Nephron progenitor cell (in vitro differentiated cells): ENCODE results near the gene MAGIX.
A peak's percentile ranks its signal among the peaks of the same experiment; 100 is the strongest.
"Not testable (repeated sequence)": the region's sequence is repeated elsewhere in the genome, so short reads cannot be mapped to it uniquely, and the experiment has no call there.

Experiments
- DNase-seq: peaks from one replicate; pipeline ENCODE4 v3.0.0; 2021
- H3K27ac Mint-ChIP-seq: 2 replicates; pipeline ENCODE4 v1.8.0; 2021; ENCODE audit warnings: mild to moderate bottlenecking, moderate library complexity, mixed read lengths
- H3K27me3 Mint-ChIP-seq: 2 replicates; pipeline ENCODE4 v1.8.0; 2021; ENCODE audit warnings: mild to moderate bottlenecking, low read depth, mixed read lengths; ENCODE audit not compliant: poor library complexity
- H3K36me3 Mint-ChIP-seq: 2 replicates; pipeline ENCODE4 v1.8.0; 2021; ENCODE audit warnings: low read depth, mixed read lengths
- H3K4me1 Mint-ChIP-seq: 2 replicates; pipeline ENCODE4 v1.8.0; 2021; ENCODE audit warnings: mixed read lengths
- H3K4me3 Mint-ChIP-seq: 2 replicates; pipeline ENCODE4 v1.8.0; 2021; ENCODE audit warnings: mild to moderate bottlenecking, moderate library complexity, mixed read lengths
- H3K9me3 Mint-ChIP-seq: 2 replicates; pipeline ENCODE4 v1.8.0; 2021; ENCODE audit warnings: mild to moderate bottlenecking, moderate library complexity, mixed read lengths
- TF ChIP-seq, protein P1 (sequence below): fragments of 200-600 bp; sonication (generic); IDR thresholded peaks from 2 replicates; pipeline ENCODE4 v1.5.0; 2021; ENCODE audit warnings: antibody characterized with exemption

MAGIX gene

DNA sequence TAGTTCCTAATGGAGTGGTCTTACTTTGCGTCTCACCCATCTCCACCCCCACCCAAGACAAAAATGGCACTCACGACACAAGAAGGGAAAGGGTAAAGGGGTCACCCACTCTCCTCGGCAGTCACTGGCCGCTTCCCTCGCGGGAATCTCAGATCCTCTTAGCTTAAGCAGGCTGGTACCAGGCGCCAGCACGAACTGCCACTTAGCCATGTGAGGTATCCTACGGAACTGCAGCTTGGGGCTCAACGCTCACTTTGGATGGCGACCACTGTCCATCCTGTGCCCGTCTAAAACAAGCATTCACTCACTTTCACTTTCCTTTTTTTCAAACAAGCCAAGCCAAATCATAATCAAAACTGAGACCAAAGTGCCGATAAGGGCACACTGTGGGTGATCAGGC is 14.6 kb upstream of the MAGIX start:
- Mint-ChIP-seq H3K4me3 (no peak overlapping the region), H3K4me1 (no peaks in the 10 kb centered on the region), H3K27me3 (peaks cover 37% of the 10 kb centered on the region), H3K36me3 (peaks cover 5% of the 10 kb centered on the region), H3K27ac (no peak overlapping the region), H3K9me3 (peaks cover 51% of the 10 kb centered on the region)
- TF ChIP-seq, protein P1, sequence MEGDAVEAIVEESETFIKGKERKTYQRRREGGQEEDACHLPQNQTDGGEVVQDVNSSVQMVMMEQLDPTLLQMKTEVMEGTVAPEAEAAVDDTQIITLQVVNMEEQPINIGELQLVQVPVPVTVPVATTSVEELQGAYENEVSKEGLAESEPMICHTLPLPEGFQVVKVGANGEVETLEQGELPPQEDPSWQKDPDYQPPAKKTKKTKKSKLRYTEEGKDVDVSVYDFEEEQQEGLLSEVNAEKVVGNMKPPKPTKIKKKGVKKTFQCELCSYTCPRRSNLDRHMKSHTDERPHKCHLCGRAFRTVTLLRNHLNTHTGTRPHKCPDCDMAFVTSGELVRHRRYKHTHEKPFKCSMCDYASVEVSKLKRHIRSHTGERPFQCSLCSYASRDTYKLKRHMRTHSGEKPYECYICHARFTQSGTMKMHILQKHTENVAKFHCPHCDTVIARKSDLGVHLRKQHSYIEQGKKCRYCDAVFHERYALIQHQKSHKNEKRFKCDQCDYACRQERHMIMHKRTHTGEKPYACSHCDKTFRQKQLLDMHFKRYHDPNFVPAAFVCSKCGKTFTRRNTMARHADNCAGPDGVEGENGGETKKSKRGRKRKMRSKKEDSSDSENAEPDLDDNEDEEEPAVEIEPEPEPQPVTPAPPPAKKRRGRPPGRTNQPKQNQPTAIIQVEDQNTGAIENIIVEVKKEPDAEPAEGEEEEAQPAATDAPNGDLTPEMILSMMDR: no peak
- DNase-seq: no peak

DNA sequence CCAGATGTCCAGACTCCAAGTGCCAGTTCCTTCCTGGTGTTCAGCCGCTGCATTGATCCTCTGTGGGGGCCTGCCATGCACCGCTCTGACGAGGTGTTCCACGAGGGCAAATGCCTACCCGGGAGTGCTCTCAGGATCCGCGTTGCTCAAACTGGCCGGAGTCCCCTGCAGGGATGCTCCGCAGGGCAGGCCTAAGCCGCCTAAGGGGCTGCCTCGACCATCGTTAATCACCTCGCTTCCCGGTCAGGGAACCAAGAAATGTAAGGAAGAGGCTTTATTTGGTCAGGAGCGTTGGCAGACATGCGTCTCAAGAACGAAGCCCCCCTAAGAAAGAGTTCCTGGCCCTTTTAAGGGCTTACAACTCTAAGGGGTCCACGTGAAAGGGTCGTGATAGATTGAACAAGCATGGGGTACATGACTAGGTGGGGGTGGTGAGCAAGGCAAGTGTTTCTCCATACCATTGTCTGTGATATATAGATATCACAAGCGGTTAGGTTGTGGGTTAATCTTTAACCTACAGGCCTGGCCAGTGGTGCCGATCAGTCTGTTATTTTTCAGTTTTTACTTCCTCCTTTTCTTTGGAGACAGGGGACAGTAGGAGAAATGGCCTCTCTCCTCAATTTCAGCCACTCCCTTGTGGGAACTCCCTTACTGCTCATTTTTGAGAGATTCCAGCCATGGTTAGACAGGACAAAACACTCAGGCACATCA is 14.0 kb upstream of the MAGIX start:
- H3K36me3 Mint-ChIP-seq, H3K4me1 Mint-ChIP-seq, DNase-seq, H3K4me3 Mint-ChIP-seq, H3K27ac Mint-ChIP-seq: not testable (repeated sequence)
- H3K9me3 Mint-ChIP-seq: peaks cover 51% of the 10 kb centered on the region
- H3K27me3 Mint-ChIP-seq: peaks cover 35% of the 10 kb centered on the region

DNA sequence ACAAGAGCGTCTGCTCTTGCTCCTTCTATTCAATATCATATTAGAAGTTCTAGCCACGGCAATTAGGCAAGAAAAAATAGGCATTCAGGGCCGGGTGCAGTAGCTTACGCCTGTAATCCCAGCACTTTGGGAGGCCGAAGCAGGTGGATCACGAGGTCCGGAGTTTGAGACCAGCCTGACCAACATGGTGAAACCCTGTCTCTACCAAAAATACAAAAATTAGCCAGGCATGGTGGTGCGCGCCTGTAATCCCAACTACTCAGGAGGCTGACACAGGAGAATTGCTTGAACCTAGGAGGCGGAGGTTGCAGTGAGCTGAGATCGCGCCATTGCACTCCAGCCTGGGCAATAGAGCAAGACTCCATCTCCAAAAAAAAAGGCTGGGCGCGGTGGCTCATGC is 13.3 kb upstream of the MAGIX start:
- not testable (repeated sequence) for H3K27ac Mint-ChIP-seq, H3K36me3 Mint-ChIP-seq, H3K4me1 Mint-ChIP-seq, DNase-seq, H3K4me3 Mint-ChIP-seq
- H3K27me3 Mint-ChIP-seq: peaks cover 33% of the 10 kb centered on the region
- H3K9me3 Mint-ChIP-seq: peaks cover 52% of the 10 kb centered on the region

DNA sequence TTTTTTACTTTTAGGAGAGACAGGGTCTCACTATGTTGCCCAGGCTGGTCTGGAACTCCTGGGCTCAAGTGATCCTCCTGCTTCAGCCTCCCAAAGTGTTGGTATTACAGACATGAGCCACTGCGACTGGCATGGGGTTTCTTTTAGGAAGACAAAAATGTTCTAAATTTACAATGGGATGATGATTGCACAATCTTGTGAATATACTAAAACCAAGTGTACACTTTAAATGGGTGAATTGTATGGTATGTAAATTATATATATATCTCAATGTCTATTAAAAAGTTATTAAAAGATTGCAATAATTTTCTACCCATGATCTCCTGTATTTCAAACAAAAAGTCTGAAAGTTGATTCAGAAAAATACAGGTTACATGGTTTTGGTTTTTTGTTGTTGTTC is 9.1 kb upstream of the MAGIX start:
- Mint-ChIP-seq H3K4me3 (no peak overlapping the region), H3K36me3 (peaks cover 5% of the 10 kb centered on the region), H3K27me3 (peaks cover 31% of the 10 kb centered on the region), H3K4me1 (peaks cover 17% of the 10 kb centered on the region), H3K27ac (no peak overlapping the region), H3K9me3 (peaks cover 62% of the 10 kb centered on the region)
- no peak for DNase-seq
- TF ChIP-seq, protein P1: no peak

DNA sequence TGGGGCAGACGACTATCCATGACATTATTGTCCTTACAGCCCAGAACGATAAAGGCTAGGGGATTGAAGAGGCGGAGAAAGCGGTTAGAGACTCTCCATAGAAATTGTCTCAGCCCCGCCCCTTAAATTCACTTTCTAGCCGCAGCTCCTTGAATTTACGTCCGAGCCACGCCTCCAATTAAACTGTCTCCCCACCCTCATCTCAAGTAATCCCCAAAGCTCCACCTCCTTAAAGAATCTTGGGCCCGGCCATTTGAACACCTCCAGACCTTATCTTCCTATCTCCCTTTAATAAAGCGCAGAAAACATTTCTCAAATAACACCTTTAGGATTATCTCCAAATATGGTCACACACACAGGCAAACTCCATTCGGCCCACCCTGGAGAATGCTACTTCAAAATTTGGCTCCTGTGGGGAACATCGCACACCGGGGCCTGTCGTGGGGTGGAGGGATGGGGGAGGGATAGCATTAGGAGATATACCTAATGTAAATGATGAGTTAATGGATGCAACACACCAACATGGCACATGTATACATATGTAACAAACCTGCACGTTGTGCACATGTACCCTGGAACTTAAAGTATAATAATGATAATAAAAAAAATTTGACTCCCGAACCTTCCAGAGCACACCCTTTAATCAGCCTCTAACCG is 7.2 kb upstream of the MAGIX start:
- Mint-ChIP-seq H3K27ac (peak overlapping the region; percentile 98), H3K4me1 (peaks cover 17% of the 10 kb centered on the region)
- peak; percentile 34 for DNase-seq

DNA sequence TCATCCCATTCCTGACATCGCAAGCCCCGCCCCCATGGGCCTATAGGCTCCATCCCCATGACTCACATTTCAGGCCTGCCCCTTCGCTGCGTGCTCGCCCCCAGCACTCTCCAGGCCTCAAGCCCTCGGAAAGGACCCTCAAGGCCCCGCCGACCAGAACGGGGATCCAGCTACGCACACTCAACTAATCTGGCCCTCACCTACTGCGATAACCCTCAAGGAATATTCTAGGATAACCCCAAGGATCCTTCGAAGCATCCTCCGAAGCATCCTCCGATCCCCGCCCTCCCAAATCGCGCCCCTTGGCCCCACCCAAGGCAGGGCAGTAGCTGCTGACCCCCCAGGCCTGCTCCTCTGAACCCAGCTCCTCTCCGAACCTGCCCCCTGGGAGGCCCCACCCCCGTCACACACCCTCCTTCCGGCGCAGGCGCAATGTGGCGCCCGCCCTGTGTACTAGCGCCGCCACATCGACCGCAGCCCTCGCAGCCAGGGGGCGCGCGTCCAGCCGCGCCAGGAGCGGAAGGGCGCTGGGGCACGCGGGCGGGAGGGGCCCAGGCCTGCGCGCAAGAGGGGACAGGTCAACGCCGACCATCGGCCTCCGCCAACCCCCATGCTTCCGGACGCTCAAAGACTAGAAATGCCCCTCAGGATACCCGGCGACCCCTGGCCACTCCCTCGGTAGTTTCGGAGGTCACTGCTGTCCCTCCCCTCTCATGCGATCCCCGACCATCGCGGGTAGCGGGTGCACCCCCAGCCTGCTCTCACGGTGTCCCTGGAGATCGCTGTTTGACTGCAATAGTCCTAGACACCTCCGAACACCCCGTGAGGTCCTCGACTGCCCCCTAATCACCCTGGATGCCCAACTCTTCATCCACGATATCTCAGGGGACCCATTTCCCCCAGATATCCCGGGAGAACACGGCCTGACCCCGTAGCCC is 6.4 kb upstream of the MAGIX start:
- Mint-ChIP-seq H3K9me3 (peaks cover 59% of the 10 kb centered on the region), H3K4me3 (peak overlapping the region; percentile 88), H3K27me3 (peaks cover 53% of the 10 kb centered on the region), H3K36me3 (peaks cover 1% of the 10 kb centered on the region), H3K4me1 (peaks cover 17% of the 10 kb centered on the region), H3K27ac (peak overlapping the region; percentile 98)
- peak; percentile 80 for DNase-seq
- TF ChIP-seq, protein P1: peak; percentile 48

More for the DNA sequence above, 7.2 kb upstream of the MAGIX start:
- H3K9me3 Mint-ChIP-seq: peaks cover 63% of the 10 kb centered on the region
- TF ChIP-seq, protein P1: no peak
- H3K4me3 Mint-ChIP-seq: peak overlapping the region; percentile 88
- peaks cover 5% of the 10 kb centered on the region for H3K36me3 Mint-ChIP-seq
- H3K27me3 Mint-ChIP-seq: peaks cover 49% of the 10 kb centered on the region
